AG04449 (cell line): Measurements from ENCODE around the gene CACNA1C.

Source experiments
- CTCF ChIA-PET: fragments of 350-600 bp; formaldehyde crosslinking; extraction: SDS; loops from one replicate; lab custom pipeline; 2021; ENCODE audit warnings: antibody characterized with exemption; lab: Yijun Ruan, JAX
- POLR2A ChIA-PET: fragments of 400-600, 350-600 bp; formaldehyde crosslinking; extraction: SDS; loops from one replicate; lab custom pipeline; 2020; ENCODE audit warnings: antibody characterized with exemption, inconsistent platforms; lab: Yijun Ruan, JAX
- DNase-seq: peaks from one replicate; pipeline ENCODE4 v3.0.0-alpha.2; 2010; ENCODE audit warnings: low read depth, low spot score
- H3K4me3 ChIP-seq: 2 replicates; pipeline ENCODE4 v1.5.1; 2011; ENCODE audit warnings: low read depth, mild to moderate bottlenecking, control low read depth, low read length
- CTCF ChIP-seq: IDR thresholded peaks from one replicate; pipeline ENCODE4 v1.5.1; 2011; ENCODE audit warnings: mild to moderate bottlenecking, moderate library complexity, low read length, control low read depth, inconsistent platforms; ENCODE audit not compliant: insufficient read depth; ENCODE audit errors: missing control alignments

Gene CACNA1C

DNA sequence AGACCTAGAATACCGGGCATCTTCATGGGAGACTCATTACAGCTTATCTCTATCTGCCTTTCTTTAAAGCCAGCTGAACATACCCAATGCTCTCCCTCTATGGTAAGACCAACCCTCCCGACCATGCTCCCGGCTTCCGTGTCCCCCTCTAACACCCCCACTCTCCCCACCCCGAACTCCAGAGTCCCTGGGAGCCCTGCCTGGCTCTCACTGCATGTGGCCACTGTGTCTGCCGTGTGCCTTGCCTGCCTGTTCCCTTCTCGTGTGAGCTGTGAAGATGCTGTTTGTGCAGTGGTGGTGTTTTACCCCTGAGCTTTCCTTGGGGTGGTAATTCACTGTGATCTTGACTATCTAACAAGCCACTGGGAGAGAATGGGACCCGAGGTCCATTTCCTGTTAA lies 595.6 kb downstream of the CACNA1C start:
- DNase-seq: no peak
- CTCF ChIA-PET: no interaction called here
- no peak for TF ChIP-seq CTCF
- H3K4me3 ChIP-seq: no peak overlapping the region
- POLR2A ChIA-PET: no interaction called here

DNA sequence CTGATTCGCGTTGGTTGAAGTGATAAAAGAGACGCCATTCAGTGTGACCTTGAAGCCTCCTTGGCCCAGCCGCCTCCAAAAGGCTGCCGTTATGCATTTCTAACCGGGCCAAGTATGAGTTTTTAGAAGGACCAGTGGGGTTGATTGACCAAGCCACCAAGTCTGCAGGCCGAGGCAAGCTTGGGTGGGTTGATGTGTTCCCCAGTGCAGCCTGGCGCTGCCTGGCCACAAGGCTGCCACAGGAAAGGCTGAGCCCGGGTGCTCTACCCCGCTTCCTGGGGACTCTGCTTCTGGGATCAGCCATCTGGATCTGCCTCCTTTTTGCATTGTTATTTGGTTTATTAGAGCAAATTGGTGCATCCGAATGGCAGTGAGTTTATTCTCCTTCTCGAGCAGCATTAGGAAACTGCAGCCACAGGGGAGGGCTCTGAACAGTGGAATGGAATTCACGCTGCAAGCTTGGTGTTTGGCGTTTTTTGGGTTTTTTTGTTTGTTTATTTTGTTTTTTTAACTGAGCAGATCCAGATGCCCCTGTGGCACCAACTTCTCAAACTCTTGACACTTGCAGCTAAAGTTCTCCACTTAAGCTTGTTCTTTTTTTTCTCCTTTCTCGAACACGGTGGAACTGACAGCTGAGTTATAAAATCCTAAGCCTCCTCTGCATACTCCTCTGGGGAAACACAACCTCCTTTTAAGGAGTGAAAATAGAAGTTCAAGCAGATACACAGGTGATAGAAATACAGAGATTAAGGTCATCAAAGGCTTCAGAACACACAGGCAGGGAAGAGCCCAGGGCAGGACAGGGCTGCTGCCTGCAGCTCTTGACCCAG lies 596.6 kb downstream of the CACNA1C start:
- no peak overlapping the region for H3K4me3 ChIP-seq
- TF ChIP-seq CTCF: no peak
- POLR2A ChIA-PET: no interaction called here
- no peak for DNase-seq
- CTCF ChIA-PET: interaction anchor here (1.1 kb wide), 2 partner anchors 8 to 34 kb away, joined by 3 to 5 read pairs; no protein-coding TSS in a partner anchor

- CTCF ChIA-PET: interaction anchor here (1.1 kb wide), 2 partner anchors 9 to 33 kb away, joined by 3 to 5 read pairs; no protein-coding TSS in a partner anchor
- no peak for TF ChIP-seq CTCF
- no peak for DNase-seq
- POLR2A ChIA-PET: no interaction called here
- no peak overlapping the region for H3K4me3 ChIP-seq
Observed at GRCh38 chr12:2650261-2651067, 597.7 kb downstream of the CACNA1C start.

GRCh38 chr12:2651068-2651965 lies 598.5 kb downstream of the CACNA1C start:
- ChIA-PET POLR2A (no interaction called here), CTCF (no interaction called here)
- no peak for TF ChIP-seq CTCF
- no peak for DNase-seq
- no peak overlapping the region for H3K4me3 ChIP-seq

DNA sequence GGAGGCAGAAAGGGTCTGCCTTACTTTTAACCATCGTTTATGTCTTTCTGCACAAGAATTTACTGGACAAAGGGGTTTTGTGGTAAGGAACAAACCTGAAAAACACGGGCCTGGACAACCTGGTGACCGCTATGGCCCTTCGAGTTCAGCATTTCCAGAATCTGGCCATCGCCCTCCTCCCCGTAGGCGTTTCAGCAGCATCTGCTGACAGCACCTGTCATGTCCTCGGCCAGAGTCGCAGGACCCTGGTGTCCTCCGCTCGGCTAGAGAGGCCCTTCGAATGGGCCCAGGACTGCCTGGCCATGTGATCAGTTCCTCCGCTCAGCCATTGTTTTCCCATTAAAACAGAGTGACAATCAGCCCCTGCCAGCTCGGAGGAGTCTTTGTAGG lies 599.2 kb downstream of the CACNA1C start:
- ChIA-PET POLR2A (no interaction called here), CTCF (interaction anchor here (0.9 kb wide), 1 partner anchor 13 kb away, joined by 3 read pairs; no protein-coding TSS in a partner anchor)
- DNase-seq: no peak
- TF ChIP-seq CTCF: no peak
- no peak overlapping the region for H3K4me3 ChIP-seq
